Suprapubic skin (tissue), 4 donors: ENCODE measurements around the gene CASP9. TPM values are rescaled to one million over a fixed set of nuclear protein-coding genes. Genes with fewer than 3 reads are reported as not detected.

Experiments used
- DNase-seq, 2 donors: peaks; one replicate each; pipeline ENCODE4 v3.0.0-alpha.2; 2019; ENCODE audit warnings: low spot score in 2 of 2
- H3K27ac ChIP-seq: fragments of 200-600 bp; sonication (generic); one replicate; pipeline ENCODE4 v1.5.1; 2019
- H3K27me3 ChIP-seq: fragments of 200-600 bp; sonication (generic); one replicate; pipeline ENCODE4 v1.5.1; 2019
- H3K36me3 ChIP-seq: fragments of 200-600 bp; sonication (generic); one replicate; pipeline ENCODE4 v1.5.1; 2019
- H3K4me1 ChIP-seq: fragments of 200-600 bp; sonication (generic); one replicate; pipeline ENCODE4 v1.5.1; 2019
- H3K4me3 ChIP-seq: fragments of 200-600 bp; sonication (generic); one replicate; pipeline ENCODE4 v1.5.1; 2019; ENCODE audit warnings: mild to moderate bottlenecking
- H3K9me3 ChIP-seq: fragments of 200-600 bp; sonication (generic); one replicate; pipeline ENCODE4 v1.5.1; 2019
- CTCF ChIP-seq, 2 donors: fragments of 200-600 bp in 1 of 2; fragments of 450-650 bp in 1 of 2; sonication (generic) in 1 of 2; IDR thresholded peaks; one replicate each; pipeline ENCODE4 v1.5.1; 2016 to 2019; ENCODE audit warnings: antibody characterized with exemption in 2 of 2, mild to moderate bottlenecking in 1 of 2, moderate library complexity in 1 of 2
- EP300 ChIP-seq: sonication (generic); formaldehyde crosslinking; IDR thresholded peaks from one replicate; pipeline ENCODE4 v1.6.1; 2017; ENCODE audit warnings: antibody characterized with exemption
- POLR2A ChIP-seq, 2 donors: fragments of 450-650 bp; IDR thresholded peaks; one replicate each; pipeline ENCODE4 v1.6.1; 2017; ENCODE audit warnings: antibody characterized with exemption in 2 of 2, mild to moderate bottlenecking in 2 of 2, moderate library complexity in 2 of 2
- POLR2AphosphoS5 ChIP-seq, 3 donors: sonication (generic); formaldehyde crosslinking; IDR thresholded peaks; one replicate each; pipeline ENCODE4 v1.6.1; 2017; ENCODE audit warnings: antibody characterized with exemption in 3 of 3
- WGBS: methylation state at CpG from one replicate; pipeline ENCODE4 v1.1.5; 2018; 5-methylcytosine and 5-hydroxymethylcytosine counted together
- total RNA-seq, 4 donors: library from RNA; depleted of rRNA; stranded (reverse); fragments of >200 nt; gene quantifications; one replicate each; pipeline ENCODE4 v1.1.0, GENCODE V29; 2016

Gene CASP9
- total RNA-seq, 4 donors from 2014 or later = 7.0 to 12.6 (median 9.7) TPM

- H3K27ac ChIP-seq = no peak overlapping the region
- H3K9me3 ChIP-seq = no peaks in the 10 kb centered on the region
- no peaks in the 10 kb centered on the region for H3K36me3 ChIP-seq
- H3K4me1 ChIP-seq = no peaks in the 10 kb centered on the region
- peaks cover 12% of the 10 kb centered on the region for H3K27me3 ChIP-seq
- TF ChIP-seq CTCF (IDR thresholded peaks at IDR 0.05) = no peak
- TF ChIP-seq EP300 = no peak
- no peak for TF ChIP-seq POLR2AphosphoS5 (IDR thresholded peaks at IDR 0.05)
- DNase-seq = no peak
- WGBS = 85% methylated on average over 6 of the region's 6 CpGs
- H3K4me3 ChIP-seq = no peak overlapping the region
Observed at GRCh38 chr1:15451014-15451722, 72.8 kb downstream of the CASP9 start.

- no peak overlapping the region for H3K27ac ChIP-seq
- H3K4me3 ChIP-seq = no peak overlapping the region
- DNase-seq = no peak
- no peaks in the 10 kb centered on the region for H3K9me3 ChIP-seq
- TF ChIP-seq EP300 (no peak), CTCF (IDR thresholded peaks at IDR 0.05) (no peak), POLR2A (IDR thresholded peaks at IDR 0.05) (no peak), POLR2AphosphoS5 (IDR thresholded peaks at IDR 0.05) (no peak)
- WGBS = 83% methylated on average over 3 of the region's 3 CpGs
- H3K4me1 ChIP-seq = no peaks in the 10 kb centered on the region
- peaks cover 12% of the 10 kb centered on the region for H3K27me3 ChIP-seq
- no peaks in the 10 kb centered on the region for H3K36me3 ChIP-seq
Observed at GRCh38 chr1:15449567-15449966, 74.4 kb downstream of the CASP9 start.

- H3K27ac ChIP-seq = no peak overlapping the region
- no peak overlapping the region for H3K4me3 ChIP-seq
- peaks cover 12% of the 10 kb centered on the region for H3K27me3 ChIP-seq
- WGBS = 88% methylated on average over 3 of the region's 3 CpGs
- TF ChIP-seq EP300 (no peak), CTCF (IDR thresholded peaks at IDR 0.05) (no peak), POLR2AphosphoS5 (IDR thresholded peaks at IDR 0.05) (no peak), POLR2A (IDR thresholded peaks at IDR 0.05) (no peak)
- no peaks in the 10 kb centered on the region for H3K9me3 ChIP-seq
- no peak for DNase-seq
- no peaks in the 10 kb centered on the region for H3K36me3 ChIP-seq
- H3K4me1 ChIP-seq = no peaks in the 10 kb centered on the region
Observed at GRCh38 chr1:15448877-15449462, 75.0 kb downstream of the CASP9 start.

- no peak for DNase-seq
- Histone ChIP-seq H3K9me3 (no peaks in the 10 kb centered on the region), H3K27me3 (peaks cover 10% of the 10 kb centered on the region), H3K36me3 (no peaks in the 10 kb centered on the region), H3K4me3 (no peak overlapping the region), H3K27ac (no peak overlapping the region), H3K4me1 (no peaks in the 10 kb centered on the region)
- TF ChIP-seq CTCF (IDR thresholded peaks at IDR 0.05) = no peak
- TF ChIP-seq POLR2AphosphoS5 (IDR thresholded peaks at IDR 0.05) = no peak
- no peak for TF ChIP-seq EP300
- no peak for TF ChIP-seq POLR2A (IDR thresholded peaks at IDR 0.05)
- WGBS = 85% methylated on average over 4 of the region's 4 CpGs
Observed at GRCh38 chr1:15446212-15446611, 77.8 kb downstream of the CASP9 start.

DNA sequence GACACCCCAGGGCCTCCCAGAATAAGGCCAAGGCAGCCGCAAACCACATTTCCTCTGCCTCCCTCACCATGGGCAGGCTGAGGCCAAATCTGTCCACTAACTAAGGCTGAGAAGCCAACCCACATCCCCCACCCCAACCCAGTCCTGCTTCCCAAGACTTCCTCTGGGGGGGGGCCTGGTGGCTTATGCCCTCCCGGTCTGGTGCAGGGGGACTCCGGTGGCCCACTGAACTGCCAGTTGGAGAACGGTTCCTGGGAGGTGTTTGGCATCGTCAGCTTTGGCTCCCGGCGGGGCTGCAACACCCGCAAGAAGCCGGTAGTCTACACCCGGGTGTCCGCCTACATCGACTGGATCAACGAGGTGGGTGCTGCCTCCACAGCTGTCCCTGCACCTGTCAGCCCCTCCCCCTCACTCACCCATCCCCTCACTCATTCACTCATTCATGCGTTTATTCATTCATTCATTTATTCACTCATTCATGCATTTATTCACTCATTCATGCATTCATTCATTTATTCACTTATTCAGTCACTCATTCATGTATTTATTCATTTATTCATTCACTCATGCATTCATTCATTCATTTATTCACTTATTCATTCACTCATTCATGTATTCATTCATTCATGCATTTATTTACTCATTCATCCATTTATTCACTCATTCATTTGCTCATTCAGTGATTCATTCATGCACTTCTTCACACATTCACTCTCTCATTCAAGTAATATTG, 78.5 kb downstream of the CASP9 start:
- H3K4me3 ChIP-seq = no peak overlapping the region
- whole genome bisulfite sequencing = 82% methylated on average over 14 of the region's 14 CpGs
- no peak overlapping the region for H3K27ac ChIP-seq
- H3K36me3 ChIP-seq = no peaks in the 10 kb centered on the region
- DNase-seq = no peak
- peaks cover 10% of the 10 kb centered on the region for H3K27me3 ChIP-seq
- no peaks in the 10 kb centered on the region for H3K4me1 ChIP-seq
- TF ChIP-seq POLR2A (IDR thresholded peaks at IDR 0.05) = no peak
- no peak for TF ChIP-seq CTCF (IDR thresholded peaks at IDR 0.05)
- TF ChIP-seq POLR2AphosphoS5 (IDR thresholded peaks at IDR 0.05) = no peak
- TF ChIP-seq EP300 = no peak
- H3K9me3 ChIP-seq = no peaks in the 10 kb centered on the region
